DMS53 treated with DMSO at 0.1 percent for 48 hours (cell line): Measurements from ENCODE around the gene CALHM1.

ENCODE experiments used
- DNase-seq: peaks from one replicate; lab custom pipeline; 2025; ENCODE audit not compliant: unreplicated experiment; lab: John Stamatoyannopoulos, UW

CALHM1 gene

DNA sequence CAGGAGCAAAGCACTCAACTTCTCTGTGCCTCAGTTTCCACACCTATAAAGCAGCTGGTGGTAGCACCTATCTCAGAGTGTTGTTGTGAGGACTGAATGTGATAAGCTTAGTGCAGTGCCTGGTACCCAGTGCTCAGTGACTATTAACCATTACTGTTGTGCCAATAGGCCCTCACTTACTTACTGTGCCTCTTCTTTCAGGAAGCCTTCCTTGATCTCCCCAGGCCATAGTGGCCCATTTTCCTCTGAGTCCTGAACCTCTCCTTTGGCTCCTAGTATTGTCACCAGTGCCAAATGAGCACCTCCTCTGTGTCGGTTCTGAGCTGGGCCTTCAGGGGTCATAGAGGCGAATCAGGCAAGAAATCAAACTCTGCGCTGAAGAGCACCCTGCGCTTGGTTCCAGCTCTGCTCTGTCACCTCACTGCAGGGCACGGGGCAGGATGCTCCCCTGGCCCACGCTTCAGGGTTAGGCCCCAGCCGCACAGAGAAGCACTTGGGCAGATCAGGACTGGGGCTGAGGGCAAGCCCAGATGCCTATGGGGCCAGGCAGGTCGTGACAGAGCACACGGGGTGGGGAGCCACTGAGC is 2.5 kb downstream of the CALHM1 start:
- no peak for DNase-seq

DNA sequence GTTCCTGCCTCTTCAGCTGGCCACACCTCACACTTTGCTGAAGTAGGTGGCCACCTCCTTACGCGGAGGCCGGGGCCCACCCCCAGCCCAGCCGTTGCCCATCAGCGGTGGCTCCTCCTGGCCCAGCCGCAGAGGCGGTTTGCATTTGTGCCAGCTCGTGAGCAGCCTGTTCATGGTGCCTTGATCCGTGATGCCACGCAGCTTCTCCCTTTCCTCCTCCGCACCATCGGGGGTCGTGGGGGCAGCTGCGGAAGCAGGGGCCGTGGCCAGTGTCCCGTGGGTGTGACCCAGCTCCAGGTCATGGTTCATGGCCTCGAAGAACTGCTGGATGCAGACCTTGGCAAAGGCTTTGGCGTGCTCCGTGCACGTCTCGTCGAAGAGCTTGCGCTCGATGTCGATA is 3.5 kb downstream of the CALHM1 start:
- no peak for DNase-seq

DNA sequence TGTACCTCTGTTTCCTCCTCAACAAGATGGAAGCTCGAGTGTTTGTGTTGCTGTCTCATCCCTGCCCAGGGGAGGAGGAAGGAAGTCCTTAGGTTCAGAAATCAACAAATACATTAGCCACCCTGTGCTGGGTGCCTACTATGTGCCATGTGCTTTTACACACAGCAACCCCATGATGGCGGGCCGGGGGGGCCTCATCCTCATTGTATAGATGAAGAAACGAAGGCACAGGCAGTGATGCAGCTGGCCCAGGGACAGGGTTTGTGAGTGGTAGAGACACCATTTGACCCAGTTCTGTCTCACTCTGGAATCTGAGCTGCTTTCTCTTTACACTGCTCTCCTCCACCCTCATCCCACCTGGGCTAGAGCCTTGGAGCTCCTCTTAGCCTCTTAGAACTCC is 4.7 kb downstream of the CALHM1 start:
- DNase-seq, result no peak

DNA sequence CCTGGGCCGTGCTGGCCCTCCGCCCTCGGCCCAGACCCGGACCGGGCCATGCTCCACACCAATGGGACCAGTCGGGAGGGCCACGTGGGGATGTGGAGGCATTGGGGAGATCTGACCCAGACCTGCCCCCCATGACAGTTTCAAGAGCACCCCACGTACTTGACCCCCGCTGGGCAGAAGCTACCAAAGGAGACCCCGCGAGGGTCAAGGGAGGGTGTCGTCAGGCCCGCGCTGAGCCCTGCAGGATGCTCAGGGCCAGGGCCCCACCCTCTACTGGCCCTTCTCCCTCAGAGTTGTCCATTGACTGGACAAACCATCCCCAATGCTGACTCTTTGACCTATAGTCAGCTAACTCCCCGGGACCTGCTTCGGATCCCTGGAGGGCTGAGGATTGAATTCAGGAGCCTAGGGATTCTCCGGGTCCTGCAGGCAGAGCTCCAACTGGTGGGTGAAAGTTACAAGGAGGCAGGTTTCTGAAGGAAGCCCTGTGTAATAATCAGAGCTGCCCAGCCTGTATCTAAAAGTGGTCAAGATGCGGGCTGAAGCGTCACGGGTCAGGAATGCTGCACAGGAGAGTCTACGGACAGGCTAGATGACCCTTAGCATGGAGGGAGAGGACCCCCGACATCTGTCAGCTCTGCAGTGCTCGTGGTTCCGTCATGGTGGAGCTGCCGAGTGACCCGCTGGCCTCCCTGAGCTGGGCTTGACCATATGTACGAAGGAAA is 6.0 kb downstream of the CALHM1 start:
- DNase-seq, result no peak

DNA sequence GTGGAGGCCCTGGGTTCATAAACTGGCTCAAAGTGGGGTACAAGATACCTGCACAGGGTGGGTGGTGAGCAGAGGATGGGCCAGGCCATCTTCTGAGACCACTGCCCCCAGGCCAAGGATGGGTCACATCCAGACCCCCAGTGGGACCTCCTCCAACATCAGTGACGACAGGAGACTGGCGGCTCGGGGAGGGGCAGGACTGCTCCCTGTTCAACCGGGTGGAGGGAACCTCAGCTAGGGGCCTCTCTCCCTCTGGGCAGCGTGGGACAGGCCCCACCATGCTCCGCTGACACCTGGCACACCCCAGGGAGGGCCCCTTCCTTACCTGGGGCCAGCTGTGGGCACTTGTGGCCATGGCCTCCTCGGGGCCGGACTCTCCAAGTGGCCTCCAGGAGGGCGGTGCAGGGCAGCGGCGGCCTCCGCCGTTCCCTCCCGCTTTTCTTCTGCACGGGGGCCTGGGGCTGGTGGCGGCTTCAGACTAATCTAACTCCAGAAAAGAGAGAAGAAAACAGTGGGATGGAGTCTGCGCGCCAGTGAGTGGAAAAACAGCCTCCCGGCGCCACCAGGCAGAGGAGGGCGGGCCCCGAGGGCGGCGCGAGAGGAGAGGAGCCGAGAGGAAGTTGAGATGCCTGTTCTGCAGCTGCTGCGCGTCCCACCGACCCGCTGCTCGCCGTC is 6.7 kb downstream of the CALHM1 start, which contains the start of gene CALHM2:
Gene CALHM2 (minus strand): TSS at position 540 of the 675 bp plus-strand sequence. CDS start 2,429 bp downstream, outside the sequence.
- DNase-seq, result peak; percentile 35

DNA sequence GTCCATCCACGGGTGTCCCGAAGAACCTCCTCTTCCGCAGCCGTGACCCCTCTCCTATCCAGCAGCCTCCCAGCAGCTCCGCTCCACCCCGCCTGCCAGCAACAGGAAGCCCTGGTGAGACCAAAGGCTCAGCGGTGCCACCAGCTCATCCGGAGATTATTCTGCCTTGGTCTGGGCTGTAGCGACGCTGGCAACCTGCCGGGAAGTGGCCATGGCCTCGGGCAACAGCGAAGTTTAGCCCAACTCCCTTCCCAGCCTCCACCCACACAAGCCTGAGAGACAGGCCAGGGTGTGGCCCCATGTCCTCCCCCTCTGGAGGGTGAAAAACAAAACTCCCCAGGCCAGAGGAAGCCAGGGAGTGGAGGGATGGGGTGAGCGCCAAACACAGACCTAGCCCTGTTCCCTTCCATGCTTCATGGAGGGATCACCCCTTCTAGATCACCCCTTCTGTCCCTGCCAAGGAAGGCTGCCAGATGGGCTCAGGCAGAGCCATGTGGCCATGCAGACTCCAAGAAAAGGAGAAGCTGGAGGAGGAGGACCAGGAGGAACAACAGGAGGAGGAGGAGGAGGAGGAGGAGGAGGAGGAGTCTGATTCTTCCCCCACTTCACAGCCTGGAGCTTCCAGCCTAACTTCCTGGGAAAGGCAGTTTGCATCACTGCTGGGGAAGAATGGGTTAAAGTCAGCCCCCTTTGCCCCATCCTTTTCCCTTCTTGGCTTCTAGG is 7.4 kb downstream of the CALHM1 start:
- no peak for DNase-seq

DNA sequence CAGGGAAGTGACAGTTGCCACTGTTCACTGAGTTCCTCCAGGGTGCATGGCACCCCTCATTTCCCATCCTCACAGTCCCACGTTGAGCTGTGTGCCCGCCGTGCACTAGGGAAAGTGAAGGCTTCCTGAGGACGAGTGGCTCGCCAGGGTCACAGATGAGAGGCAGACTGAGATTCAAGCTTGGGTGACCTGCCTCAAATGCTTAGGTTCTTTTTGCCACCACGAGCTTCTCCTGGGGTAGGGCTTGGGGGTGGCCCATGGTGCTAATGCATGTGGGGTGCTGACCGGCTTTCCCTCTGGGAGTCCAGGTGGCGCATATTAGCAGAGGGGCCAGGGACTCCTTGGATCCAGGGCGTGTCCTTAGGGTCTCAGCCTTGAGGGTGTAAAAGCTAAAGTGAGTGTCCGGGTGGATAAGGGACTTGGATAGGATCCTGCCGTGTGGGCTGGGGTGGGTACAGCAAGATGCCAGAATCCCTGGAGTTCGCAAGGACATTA is 8.5 kb downstream of the CALHM1 start:
- DNase-seq, result no peak

DNA sequence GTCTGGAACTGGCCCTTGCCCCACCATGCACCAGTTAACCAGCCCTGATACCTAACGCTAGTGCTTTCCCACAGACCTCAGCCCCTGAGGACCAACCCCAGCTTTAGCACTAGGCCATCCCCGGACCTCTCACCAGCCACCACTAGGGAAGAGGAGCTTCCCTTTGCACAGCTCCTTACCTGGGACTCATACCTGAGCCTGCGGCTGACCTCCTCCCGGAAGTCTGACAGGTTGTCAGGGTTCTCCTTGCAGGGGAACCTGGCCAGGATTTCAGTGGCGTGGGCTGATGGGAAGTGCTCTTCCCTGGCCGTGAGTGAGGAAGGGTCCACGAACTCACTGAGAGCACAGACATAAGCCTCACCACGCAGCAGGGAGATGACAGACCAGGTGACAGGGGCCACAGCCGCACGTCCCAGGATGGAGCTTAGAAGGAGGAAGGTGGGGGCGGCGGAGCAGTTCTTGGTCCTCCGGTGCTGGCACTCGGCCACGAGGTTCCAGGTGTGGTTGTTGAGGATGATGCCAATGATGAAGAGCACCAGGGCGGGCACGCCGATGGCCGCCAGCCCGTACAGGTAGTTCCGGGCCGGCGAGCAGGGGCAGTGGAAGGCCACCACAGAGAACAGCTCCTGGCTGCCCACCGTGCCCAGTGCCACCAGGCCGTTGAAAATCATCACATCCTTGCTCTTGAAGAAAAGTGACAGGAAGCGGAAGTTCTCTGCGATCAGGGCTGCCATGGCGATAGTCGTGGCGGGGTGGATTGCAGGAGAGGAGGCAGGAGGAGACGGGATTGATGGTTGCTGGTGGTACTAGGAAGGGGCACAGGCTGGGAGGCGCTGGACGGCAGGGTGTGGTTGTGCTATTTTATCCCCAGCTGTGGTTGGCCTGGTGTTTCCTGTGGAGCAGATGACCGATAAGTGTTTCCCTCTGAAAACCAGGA is 9.2 kb downstream of the CALHM1 start:
- no peak for DNase-seq

DNA sequence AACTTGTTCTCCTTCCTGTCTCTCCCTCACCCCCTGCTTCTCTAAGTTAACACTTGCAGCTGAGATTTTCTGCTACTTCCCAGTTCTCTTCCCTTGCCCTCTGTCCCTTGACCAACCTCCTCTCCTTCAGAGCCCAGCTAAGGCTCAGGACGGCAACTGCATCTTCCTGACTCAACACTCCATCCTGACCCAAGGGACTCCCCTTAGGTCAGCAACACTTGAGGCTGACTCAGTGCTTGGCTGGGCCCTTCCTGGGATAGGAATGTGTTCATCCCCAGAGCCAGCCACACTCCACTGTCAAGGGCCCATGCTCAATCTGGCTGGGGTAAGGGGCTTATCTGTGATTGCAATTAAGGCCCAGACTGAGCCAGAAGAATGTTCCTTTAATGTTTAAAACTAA is 10.0 kb downstream of the CALHM1 start:
- no peak for DNase-seq

DNA sequence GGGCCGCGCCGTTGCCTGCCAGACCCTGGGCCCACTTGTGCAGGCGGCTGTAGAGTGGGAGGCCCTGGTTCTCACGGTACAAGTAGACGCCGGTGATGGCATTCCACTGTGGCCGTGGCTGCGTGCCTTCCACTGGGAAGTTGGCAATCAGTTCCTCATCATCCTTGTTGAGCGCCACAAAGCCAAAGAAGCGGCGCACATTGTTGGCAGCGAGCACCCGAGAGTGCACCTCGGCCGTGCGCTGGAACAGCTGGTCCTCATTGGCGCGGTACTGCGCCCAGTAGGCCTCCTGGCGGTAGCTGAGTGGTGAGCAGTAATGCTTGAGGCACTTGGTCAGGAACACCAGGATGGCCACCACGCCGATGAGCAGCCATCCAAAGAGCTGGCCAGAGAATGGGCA is 11.5 kb downstream of the CALHM1 start:
- no peak for DNase-seq

DNA sequence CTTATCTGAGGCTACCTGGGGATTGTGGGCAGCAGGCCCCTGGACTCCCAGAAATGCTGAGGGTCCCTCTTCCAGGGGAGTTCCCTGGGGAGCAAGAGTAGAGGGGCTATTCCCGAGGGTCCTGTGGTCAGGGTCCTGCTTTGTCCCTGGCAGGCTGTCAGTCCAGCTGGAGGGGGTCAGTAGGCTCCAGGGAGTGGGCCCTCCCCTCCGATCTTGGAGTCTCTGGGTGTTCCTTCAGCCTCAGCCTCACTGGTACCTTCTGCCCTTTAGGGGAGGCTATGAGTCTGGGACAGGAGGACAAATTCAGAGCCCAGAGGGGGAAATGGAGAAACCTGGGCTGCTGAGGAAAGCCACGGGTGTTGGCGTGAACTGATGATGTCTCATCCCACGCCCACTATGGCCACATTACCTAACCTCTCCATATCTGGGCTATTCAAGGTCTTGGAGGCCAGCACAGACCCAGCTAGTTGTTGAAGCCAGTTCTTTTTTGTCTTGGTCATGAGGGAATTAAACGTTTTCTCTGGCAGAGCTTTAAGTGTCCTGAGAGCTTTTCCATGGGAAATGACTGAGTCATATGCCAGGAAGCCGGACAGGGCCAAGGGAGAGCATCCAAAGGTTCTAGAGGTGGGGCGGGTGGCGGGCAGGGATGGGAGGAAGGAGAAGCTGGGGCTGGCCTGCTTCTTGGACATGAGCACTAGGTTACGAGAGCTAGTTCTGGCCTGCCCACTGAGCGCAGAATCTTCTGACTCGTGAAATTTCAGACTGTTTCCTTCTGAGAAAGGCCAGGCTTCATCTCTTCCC is 12.7 kb downstream of the CALHM1 start:
- no peak for DNase-seq

DNA sequence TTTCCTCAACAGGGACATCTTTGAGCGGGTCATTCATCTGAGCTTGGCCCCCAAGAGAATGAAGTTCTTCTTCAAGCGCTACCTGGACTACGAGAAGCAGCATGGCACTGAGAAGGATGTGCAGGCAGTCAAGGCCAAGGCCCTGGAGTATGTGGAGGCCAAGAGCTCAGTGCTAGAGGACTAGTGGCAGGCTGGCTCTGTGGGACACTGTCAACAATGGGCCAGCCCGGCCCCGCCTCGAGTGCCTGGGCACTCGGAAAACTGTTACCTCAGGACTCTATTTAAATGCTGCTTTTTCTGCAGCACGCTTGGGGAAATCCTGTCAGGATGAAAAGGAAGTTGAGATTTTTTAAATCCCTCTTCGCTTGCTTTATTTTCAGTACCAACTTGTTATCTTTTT is 13.3 kb downstream of the CALHM1 start:
- no peak for DNase-seq

DNA sequence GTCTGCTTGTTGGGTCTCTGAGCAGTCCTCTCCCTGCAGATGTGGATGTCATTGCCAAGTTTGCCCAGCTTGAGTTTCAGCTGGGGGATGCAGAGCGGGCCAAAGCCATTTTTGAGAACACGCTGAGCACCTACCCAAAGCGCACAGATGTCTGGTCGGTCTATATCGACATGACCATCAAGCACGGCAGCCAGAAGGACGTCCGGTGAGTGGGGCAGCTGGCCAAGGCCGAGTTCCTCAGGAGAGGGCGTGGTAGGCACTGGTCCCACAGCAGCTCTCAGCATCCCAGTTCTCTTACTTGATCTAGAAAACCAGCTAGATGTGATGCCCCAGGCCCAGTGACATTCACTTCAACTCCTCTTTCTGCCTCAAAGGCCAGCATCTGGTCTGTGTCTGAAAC is 14.2 kb downstream of the CALHM1 start:
- no peak for DNase-seq

DNA sequence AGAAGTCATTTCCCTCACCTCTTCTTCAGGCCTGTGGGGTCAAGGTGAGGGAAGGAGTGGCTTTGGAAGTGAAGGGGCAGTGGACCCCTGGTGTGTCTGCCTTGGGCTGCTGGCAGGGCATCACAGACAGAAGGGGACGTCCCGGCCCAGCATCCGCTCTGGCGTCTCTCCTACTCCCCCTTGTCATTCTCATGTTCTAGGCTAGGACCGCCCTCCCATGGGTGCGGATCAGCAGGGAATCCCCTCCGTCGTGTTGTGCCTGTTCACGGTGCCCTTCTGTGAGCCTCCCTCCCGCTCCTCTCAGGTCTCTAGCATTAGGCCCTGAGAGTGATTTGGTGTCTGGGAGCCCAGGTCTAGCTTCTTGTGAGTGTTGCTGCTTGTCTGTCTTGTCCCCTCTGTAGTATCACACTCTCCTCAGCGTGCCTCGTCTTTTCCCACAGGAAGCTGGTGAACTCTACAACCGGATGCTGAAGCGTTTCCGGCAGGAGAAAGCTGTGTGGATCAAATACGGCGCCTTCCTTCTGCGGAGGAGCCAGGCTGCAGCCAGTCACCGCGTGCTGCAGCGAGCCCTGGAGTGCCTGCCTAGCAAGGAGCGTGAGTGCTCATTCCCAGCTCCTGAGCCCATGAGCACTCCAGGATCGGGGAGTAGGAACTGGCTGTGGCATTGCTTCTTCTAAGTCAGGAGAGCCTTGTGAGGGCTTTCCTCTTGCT is 15.1 kb downstream of the CALHM1 start:
- DNase-seq, result no peak

DNA sequence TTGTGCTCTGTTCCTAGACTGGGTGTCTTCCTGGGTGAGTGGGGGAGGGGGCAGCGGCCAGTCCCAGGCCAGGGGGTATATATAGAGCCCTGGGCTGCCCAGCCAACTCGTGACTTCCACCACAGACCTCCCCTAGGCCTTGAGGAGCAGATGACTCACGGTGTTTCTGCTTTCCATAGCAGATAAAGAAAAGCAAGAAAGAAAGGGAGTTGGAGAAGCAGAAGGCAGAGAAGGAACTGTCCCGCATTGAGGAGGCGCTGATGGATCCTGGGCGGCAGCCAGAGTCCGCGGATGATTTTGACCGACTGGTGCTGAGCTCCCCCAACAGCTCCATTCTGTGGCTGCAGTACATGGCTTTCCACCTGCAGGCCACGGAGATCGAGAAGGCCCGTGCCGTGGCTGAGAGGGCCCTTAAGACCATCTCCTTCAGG is 16.7 kb downstream of the CALHM1 start:
- no peak for DNase-seq

DNA sequence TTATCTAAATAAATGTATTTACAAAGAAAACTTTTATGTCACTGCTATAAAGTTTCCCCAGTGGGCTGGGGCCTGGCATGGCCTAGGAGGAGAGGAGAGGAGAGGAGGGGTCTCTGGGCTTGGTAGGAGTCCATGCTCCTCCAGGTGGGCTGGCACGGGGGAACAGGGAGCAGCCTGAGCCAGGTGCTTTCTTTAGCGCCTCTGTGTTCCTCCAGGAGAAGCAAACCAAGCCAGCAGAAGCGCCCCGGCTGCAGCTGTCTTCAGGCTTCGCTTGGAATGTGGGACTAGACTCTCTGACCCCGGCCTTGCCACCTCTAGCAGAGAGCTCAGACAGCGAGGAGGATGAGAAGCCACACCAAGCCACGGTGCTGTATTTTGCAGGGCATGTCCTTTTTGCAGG is 17.1 kb downstream of the CALHM1 start:
- DNase-seq, result no peak

DNA sequence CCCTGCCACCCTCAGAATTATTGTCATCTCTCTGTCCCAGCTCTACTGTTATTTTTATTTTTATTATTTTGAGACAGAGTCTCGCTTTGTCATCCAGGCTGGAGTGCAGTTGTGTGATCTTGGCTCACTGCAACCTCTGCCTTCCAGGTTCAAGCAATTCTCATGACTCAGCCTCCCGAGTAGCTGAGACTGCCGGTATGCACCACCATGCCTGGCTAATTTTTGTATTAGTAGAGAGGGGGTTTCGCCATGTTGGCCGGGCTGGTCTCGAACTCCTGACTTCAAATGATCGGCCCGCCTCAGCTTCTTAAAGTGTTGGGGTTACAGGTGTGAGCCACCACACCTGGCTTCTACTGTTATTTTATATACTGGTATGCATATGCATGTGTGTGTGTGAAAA is 17.5 kb downstream of the CALHM1 start:
- no peak for DNase-seq

DNA sequence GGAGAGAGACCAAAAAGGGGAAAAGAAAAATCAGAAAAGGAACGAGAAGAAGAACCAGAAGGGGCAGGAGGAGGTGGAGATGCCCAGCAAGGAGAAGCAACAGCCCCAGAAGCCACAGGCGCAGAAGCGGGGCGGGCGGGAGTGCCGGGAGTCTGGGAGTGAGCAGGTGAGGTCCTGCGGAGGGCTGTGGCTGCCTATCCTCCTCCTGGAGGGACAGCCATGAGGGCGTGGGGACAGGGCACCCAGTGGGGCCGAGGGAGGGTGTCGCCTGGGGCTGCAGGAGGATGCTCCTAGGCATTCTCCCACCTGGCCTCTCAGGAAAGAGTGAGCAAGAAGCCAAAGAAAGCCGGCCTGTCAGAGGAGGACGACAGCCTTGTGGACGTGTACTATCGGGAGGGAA is 18.3 kb downstream of the CALHM1 start:
- DNase-seq, result no peak

DNA sequence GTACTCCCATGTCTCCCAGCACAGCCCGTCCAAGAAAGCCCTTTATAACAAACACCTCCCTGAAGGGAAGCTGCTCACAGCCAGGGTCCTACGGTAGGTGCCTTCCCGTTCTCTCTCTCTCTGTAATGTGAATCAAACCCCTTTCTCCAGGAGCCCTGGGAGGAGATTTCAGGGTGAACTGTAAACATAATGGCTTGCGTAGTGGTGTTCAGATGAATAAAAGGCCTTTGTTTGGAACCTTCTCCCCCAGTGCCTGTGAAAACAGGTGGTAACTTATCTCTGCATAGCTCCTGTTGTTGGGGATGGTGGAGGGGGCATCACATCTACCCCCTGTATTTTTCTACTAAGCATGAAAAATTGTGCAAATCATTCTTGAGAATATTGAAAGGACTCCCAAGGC is 18.9 kb downstream of the CALHM1 start:
- no peak for DNase-seq
